Right forelimb (tissue), 1 donor: ENCODE measurements around the gene SMIM30.
"Not testable (repeated sequence)": the region's sequence is repeated elsewhere in the genome, so short reads cannot be mapped to it uniquely, and the experiment has no call there.

ENCODE experiments used
- DNase-seq: peaks from one replicate; pipeline ENCODE4 v3.0.0-alpha.2; 2018

Gene SMIM30, protein sequence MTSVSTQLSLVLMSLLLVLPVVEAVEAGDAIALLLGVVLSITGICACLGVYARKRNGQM

GRCh38 chr7:113118074-113118959 is at the start of gene SMIM30:
SMIM30 (minus strand) TSS chr7:113118554; CDS start chr7:113117578, 976 bp downstream.
- peak; percentile 92 for DNase-seq

DNA sequence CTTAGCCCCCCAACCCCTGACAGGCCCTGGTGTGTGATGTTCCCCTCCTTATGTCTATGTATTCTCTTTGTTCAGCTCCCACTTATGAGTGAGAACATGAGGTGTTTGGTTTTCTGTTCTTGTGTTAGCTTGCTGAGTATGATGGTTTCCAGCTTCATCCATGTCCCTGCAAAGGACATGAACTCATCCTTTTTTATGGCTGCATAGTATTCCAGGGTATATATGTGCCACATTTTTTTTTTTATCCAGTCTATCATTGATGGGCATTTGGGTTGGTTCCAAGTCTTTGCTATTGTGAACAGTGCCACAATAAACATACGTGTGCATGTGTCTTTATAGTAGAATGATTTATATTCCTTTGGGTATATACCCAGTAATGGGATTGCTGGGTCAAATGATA is 47.8 kb upstream of the SMIM30 start:
- not testable (repeated sequence) for DNase-seq

- no peak for DNase-seq
These were observed 42.7 kb upstream of the SMIM30 start for GRCh38 chr7:113161050-113161449.

GRCh38 chr7:113159746-113160339 is 41.5 kb upstream of the SMIM30 start:
- DNase-seq = no peak

DNA sequence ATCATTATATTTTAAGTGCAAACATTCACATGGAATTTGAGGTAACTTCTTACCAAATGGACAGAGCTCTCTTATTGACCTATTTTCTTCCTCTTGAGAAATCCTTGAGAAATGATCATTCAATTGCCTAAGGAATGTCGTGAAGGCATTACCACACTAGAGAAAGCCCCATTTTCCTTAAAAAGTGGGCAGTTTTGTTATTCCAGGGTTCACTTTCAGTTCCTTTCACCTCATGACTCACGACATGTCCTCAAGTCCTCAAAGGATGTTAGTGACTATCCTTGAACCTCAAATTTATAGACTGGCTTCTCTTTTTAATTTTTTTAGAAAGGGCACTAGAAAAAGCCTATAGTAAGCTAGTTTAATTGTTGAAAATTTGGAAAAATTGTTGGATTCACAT is 40.4 kb upstream of the SMIM30 start:
- no peak for DNase-seq

- DNase-seq = no peak
These were observed 35.8 kb upstream of the SMIM30 start for GRCh38 chr7:113154117-113154516.

- no peak for DNase-seq
These were observed 26.5 kb upstream of the SMIM30 start for GRCh38 chr7:113144817-113145216.

GRCh38 chr7:113143486-113144257 is 25.3 kb upstream of the SMIM30 start:
- no peak for DNase-seq

GRCh38 chr7:113142385-113143119 is 24.2 kb upstream of the SMIM30 start:
- DNase-seq = no peak

DNA sequence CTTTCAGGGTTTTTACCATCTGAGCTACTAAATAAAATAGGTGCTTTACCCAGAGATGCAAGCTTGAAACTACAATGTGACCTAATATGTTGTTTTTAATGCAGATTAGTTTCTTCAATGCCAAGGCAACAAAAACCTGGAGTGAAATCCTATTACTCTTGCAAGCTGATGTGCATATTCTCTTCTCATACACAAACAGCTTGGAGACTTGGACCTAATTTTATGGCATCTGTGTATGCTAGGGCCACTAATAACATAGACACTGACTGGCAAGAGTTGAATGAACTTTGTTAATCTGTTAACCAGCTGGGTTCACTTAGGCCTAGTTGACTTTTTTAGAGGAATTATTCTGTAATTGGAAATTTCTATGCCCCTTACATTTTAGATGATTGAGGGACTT is 23.4 kb upstream of the SMIM30 start:
- DNase-seq = no peak

- DNase-seq = no peak
These were observed 22.6 kb upstream of the SMIM30 start for GRCh38 chr7:113140956-113141355.

- no peak for DNase-seq
These were observed 18.9 kb upstream of the SMIM30 start for GRCh38 chr7:113137241-113137640.

- no peak for DNase-seq
These were observed 15.7 kb upstream of the SMIM30 start for GRCh38 chr7:113134025-113134424.

GRCh38 chr7:113131367-113131766 is 13.0 kb upstream of the SMIM30 start:
- no peak for DNase-seq

GRCh38 chr7:113128031-113128430 is 9.7 kb upstream of the SMIM30 start:
- DNase-seq = no peak

DNA sequence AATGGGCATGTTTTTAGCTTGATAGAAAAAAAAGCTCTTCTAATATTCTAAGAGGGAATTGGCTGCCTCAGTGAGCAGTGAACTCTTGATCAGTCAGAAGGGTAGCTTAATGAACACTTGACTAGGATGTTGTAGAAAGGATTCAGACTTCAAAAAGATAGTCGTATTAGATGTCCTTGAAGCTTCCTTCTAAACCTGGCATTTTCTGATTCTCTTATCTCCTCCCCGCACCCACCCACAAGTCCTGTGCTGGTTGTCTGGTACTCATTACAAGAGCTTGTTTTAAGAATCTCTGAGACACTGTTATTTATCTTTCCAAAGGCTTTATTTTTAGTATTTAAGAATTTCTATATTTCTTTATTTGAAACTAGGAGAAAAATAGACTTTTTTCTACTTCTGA is 7.4 kb upstream of the SMIM30 start:
- no peak for DNase-seq

- DNase-seq = no peak
These were observed 4.4 kb upstream of the SMIM30 start for GRCh38 chr7:113122744-113123143.

GRCh38 chr7:113120647-113121046 is 2.3 kb upstream of the SMIM30 start:
- DNase-seq = no peak

GRCh38 chr7:113119429-113119828 is 1.1 kb upstream of the SMIM30 start:
- DNase-seq = no peak

DNA sequence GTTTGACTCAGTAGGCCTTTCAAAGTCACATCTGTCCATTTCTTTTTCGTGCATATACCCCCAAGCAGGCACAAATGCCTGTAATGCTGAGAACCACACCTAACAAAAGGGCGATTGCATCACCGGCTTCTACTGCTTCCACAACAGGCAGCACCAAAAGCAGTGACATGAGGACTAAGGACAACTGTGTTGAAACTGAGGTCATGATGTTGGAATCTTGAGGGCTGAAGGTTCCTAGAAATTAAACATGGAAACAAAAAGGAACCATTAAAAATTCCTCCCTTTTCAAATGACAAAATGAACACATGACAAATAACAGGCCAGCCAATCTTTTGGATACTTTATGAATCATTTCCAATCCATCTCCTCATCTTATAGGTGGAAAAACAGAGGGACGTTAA is 980 bp downstream of the SMIM30 start:
- not testable (repeated sequence) for DNase-seq

- DNase-seq = no peak
These were observed 4.4 kb downstream of the SMIM30 start for GRCh38 chr7:113113912-113114311.

DNA sequence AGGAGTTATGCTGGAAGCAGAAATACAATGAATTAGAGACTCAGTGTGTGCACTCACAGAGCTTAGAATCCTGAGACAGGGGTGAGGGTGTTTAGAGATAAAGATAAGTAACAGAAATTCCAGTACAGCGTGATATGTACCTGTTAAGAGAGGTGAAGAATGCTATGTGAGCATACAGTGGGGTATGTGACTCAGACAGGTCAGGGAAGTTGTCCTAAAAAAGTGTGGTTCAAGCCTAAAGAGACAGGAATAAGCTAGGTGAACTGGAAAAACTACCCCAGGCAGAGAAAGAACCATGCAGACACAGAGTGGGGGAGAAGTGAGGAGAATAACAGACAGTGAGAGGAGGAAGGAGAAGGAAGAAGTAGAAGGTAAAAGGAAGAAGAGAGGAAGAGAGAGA is 8.6 kb downstream of the SMIM30 start:
- no peak for DNase-seq

DNA sequence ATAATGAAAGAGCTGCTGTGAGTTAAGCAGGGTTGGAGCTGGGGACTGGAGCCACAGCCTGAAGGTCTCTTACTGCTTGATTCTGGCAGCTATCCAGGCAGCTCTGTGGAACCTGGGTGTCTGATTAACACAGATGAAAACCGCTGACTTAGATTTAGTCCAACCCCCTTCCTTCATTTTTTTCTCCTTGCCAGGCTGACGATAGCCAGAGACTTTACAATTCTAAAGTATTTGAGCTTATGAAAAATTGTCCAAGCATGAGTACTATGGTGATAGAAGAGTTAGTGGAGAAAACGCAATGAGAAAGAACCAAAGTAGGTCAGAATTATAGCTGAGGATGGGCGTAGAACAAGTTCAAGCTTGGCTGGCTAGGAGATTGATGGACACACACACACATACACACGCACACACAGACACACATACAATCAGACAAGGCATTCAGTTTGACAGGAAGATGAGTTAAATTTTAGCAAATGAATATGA is 18.2 kb downstream of the SMIM30 start:
- DNase-seq = no peak
